Ovary (tissue), 3 donors: ENCODE measurements around the gene TMEFF1.

ENCODE experiments used
- CTCF ChIP-seq, 3 donors: fragments of 450-650 bp in 2 of 3; fragments of 200-600 bp in 1 of 3; IDR thresholded peaks; one replicate each; pipeline versions ENCODE4 v1.5.1 to v1.8.0; 2016 to 2022; ENCODE audit warnings: antibody characterized with exemption in 3 of 3, mild to moderate bottlenecking in 1 of 3
- EP300 ChIP-seq: sonication (generic); formaldehyde crosslinking; IDR thresholded peaks from one replicate; pipeline ENCODE4 v1.6.1; 2017; ENCODE audit warnings: antibody characterized with exemption
- donor health status: DM: no; HTN: no; CAD: no.

GRCh38 chr9:100430286-100430940, 42.5 kb upstream of the TMEFF1 start:
- no peak for TF ChIP-seq EP300
- TF ChIP-seq CTCF (IDR thresholded peaks at IDR 0.05): no peak
